Lower leg skin (tissue), 3 donors: ENCODE results near the gene PLGLB1.
"Not testable (repeated sequence)": the region's sequence is repeated elsewhere in the genome, so short reads cannot be mapped to it uniquely, and the experiment has no call there.

Experiments used
- CTCF ChIP-seq, 3 donors: fragments of 450-650 bp; IDR thresholded peaks; one replicate each; pipeline ENCODE4 v1.5.1; 2016; ENCODE audit warnings: antibody characterized with exemption in 3 of 3, mild to moderate bottlenecking in 3 of 3, moderate library complexity in 2 of 3
- POLR2A ChIP-seq, 2 donors: fragments of 450-650 bp; IDR thresholded peaks; one replicate each; pipeline ENCODE4 v1.6.1; 2016 to 2017; ENCODE audit warnings: antibody characterized with exemption in 2 of 2, mild to moderate bottlenecking in 1 of 2, moderate library complexity in 1 of 2

DNA sequence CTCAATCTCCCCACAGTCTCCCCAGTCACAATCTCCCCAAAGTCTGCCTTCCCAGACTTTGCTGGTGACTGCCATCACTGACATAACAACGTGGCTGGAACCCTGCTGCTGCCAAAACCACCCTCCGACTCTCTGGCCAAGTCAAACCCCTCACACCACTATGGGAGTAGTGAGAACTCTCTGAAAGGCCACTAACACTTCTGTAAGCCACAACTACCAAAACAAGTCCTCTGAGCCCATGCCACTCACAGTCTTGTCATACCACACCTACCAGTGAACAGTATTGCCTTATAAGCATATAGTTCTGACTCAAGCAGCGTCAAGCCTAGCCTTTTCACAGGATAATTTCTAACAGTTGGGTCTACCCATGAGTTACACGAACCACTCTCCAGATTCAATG is 32.7 kb upstream of the PLGLB1 start:
- not testable (repeated sequence) for TF ChIP-seq CTCF, POLR2A (IDR thresholded peaks at IDR 0.05)
